Measurements from ENCODE around the gene MTG1. TPM values are rescaled to one million over a fixed set of nuclear protein-coding genes. Genes with fewer than 3 reads are reported as not detected.
A peak's percentile ranks its signal among the peaks of the same experiment; 100 is the strongest.

MTG1 gene
- 57.5 TPM for total RNA-seq

DNA sequence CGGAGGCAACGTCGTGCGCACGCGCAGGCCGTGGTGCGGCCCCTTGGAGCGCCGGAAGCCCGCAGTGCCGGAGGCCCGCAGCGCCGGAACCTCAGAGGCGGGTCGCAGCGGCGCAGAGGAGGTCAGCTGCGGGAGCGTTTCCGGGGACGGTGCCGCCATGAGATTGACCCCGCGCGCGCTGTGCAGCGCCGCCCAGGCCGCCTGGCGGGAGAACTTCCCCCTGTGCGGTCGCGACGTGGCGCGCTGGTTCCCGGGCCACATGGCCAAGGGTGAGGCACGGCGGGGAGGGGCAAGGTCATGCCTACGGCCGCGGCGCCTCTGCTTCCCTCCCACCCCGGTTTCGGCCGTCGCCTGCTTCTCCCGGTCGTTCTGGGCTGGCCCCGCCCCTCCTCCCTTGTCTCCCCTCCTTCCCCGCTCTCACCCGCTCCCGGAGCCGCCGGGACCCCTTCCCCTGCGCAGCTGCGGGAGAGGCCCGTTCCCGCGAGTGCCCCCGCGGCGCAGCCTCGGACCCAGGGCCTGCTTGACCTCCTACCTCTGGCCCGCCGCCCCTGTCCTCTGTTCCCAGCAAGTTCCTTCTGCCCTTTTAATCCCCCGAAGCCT is at the start of gene MTG1:
Gene MTG1, plus strand, starts transcription at position 94 of the 600 bp plus-strand sequence. Its CDS starts 64 bp downstream, at position 158.
- peaks cover 0 to 26% of the 10 kb centered on the region in 2 donors for H3K36me3 ChIP-seq
- peak in 1 of 2 donors; percentile 86 for DNase-seq (ENCODE audit: extremely low spot score in 2 of 2)
- H3K27ac ChIP-seq, result peak within 1 kb of the TSS; percentile 77
- TF ChIP-seq CTCF (IDR thresholded peaks at IDR 0.05), result peak in 2 of 3 experiments; percentile 11 to 18
- TF ChIP-seq POLR2A (IDR thresholded peaks at IDR 0.05), result peak in 1 of 2 donors; percentile 57
- peak; percentile 48 to 85 for TF ChIP-seq POLR2AphosphoS5 (IDR thresholded peaks at IDR 0.05; ENCODE audit: insufficient read depth in 1 of 2, low read depth in 1 of 2)
- peaks cover 18% of the 10 kb centered on the region for H3K4me1 ChIP-seq
- no peaks in the 10 kb centered on the region for H3K9me3 ChIP-seq
- H3K27me3 ChIP-seq, result no peaks in the 10 kb centered on the region
- peak within 1 kb of the TSS; percentile 86 to 93 for H3K4me3 ChIP-seq
- intact Hi-C loops (cut with DNase I), result loop anchor here (5.0 kb wide), 1 partner anchor 87 kb away; the partner anchor contains the start of genes TUBGCP2 and ZNF511

DNA sequence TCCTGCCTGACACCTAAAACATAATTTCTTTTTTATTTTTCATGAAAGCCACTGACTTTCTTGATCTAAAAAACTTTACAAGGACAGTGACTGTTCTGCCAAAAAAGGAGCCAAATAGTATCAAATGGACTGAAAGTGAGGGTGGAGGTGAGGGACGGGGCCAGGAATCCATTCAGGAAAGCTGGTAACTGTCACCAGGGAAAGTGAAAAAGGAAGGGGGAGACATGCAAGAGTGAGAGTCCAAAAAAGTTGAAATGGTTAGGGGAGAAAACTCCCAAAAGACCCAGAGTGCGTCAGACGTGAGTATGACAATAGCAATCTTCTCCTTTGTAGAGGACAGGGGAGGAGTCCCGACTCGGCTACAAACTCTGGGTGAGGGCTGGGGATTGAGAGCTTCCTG is 49.7 kb upstream of the MTG1 start:
- intact Hi-C loops (cut with DNase I), result no loop called here
- TF ChIP-seq CTCF (IDR thresholded peaks at IDR 0.05), result no peak
- no peak for TF ChIP-seq POLR2A (IDR thresholded peaks at IDR 0.05)
- no peak for TF ChIP-seq POLR2AphosphoS5 (IDR thresholded peaks at IDR 0.05; ENCODE audit: insufficient read depth in 1 of 2, low read depth in 1 of 2)
- Histone ChIP-seq H3K4me3 (no peak overlapping the region), H3K27ac (no peak overlapping the region), H3K27me3 (no peaks in the 10 kb centered on the region), H3K36me3 (no peaks in the 10 kb centered on the region), H3K9me3 (no peaks in the 10 kb centered on the region), H3K4me1 (no peaks in the 10 kb centered on the region)
- no peak for DNase-seq (ENCODE audit: extremely low spot score in 2 of 2)

DNA sequence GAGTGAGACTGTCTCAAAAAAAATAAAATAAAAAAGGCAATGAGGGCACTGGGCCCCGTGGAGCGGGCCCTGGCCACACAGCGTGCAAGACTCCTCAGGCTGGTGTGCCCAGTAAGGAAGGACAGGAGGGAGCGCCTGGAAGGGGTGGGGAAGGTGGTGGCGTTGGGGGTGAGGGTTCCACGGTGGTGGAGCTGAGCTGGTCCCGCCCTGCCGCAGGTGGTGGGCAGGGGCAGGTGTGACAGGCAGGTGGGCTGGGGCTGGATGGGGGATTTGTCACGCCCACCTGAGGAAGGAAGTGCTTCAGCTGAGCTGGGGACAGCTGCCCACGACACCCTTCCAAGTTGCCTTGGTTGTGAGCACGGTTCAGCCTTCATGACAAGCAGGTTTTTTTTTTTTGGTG is 47.5 kb upstream of the MTG1 start:
- Histone ChIP-seq H3K36me3 (no peaks in the 10 kb centered on the region), H3K4me1 (no peaks in the 10 kb centered on the region), H3K4me3 (no peak overlapping the region), H3K27me3 (no peaks in the 10 kb centered on the region), H3K9me3 (no peaks in the 10 kb centered on the region), H3K27ac (no peak overlapping the region)
- DNase-seq (ENCODE audit: extremely low spot score in 2 of 2), result no peak
- TF ChIP-seq POLR2AphosphoS5 (IDR thresholded peaks at IDR 0.05; ENCODE audit: insufficient read depth in 1 of 2, low read depth in 1 of 2), result no peak
- TF ChIP-seq CTCF (IDR thresholded peaks at IDR 0.05), result no peak
- no peak for TF ChIP-seq POLR2A (IDR thresholded peaks at IDR 0.05)
- intact Hi-C loops (cut with DNase I), result no loop called here

- Histone ChIP-seq H3K4me3 (no peak overlapping the region), H3K9me3 (no peaks in the 10 kb centered on the region), H3K27me3 (no peaks in the 10 kb centered on the region), H3K36me3 (no peaks in the 10 kb centered on the region), H3K4me1 (no peaks in the 10 kb centered on the region), H3K27ac (no peak overlapping the region)
- intact Hi-C loops (cut with DNase I), result no loop called here
- TF ChIP-seq POLR2A (IDR thresholded peaks at IDR 0.05) (no peak), POLR2AphosphoS5 (IDR thresholded peaks at IDR 0.05; ENCODE audit: insufficient read depth in 1 of 2, low read depth in 1 of 2) (no peak), CTCF (IDR thresholded peaks at IDR 0.05) (no peak)
- no peak for DNase-seq (ENCODE audit: extremely low spot score in 2 of 2)
These were observed 46.0 kb upstream of the MTG1 start for GRCh38 chr10:133347710-133348517.

GRCh38 chr10:133349160-133349568 is 44.8 kb upstream of the MTG1 start:
- Histone ChIP-seq H3K27me3 (no peaks in the 10 kb centered on the region), H3K9me3 (no peaks in the 10 kb centered on the region), H3K36me3 (no peaks in the 10 kb centered on the region), H3K4me1 (no peaks in the 10 kb centered on the region), H3K27ac (no peak overlapping the region), H3K4me3 (no peak overlapping the region)
- DNase-seq (ENCODE audit: extremely low spot score in 2 of 2), result no peak
- intact Hi-C loops (cut with DNase I), result no loop called here
- TF ChIP-seq POLR2AphosphoS5 (IDR thresholded peaks at IDR 0.05; ENCODE audit: insufficient read depth in 1 of 2, low read depth in 1 of 2), result no peak
- no peak for TF ChIP-seq CTCF (IDR thresholded peaks at IDR 0.05)
- TF ChIP-seq POLR2A (IDR thresholded peaks at IDR 0.05), result no peak
